Upper lobe of left lung (tissue), 4 donors: Measurements from ENCODE around the gene CTDP1.

Experiments
- CTCF ChIP-seq, 6 experiments: fragments of 450-650 bp in 4 of 6; fragments of 200-600 bp in 2 of 6; sonication (generic) in 2 of 6; IDR thresholded peaks; one replicate each; pipeline ENCODE4 v1.5.1; 2016 to 2019; ENCODE audit warnings: antibody characterized with exemption in 6 of 6
- POLR2A ChIP-seq, 4 donors: fragments of 450-650 bp; IDR thresholded peaks; one replicate each; pipeline ENCODE4 v1.5.1; 2016 to 2017; ENCODE audit warnings: antibody characterized with exemption in 4 of 4, mild to moderate bottlenecking in 2 of 4
- POLR2AphosphoS5 ChIP-seq, 2 donors: sonication (generic); formaldehyde crosslinking; IDR thresholded peaks; one replicate each; pipeline ENCODE4 v1.5.1; 2017; ENCODE audit warnings: antibody characterized with exemption in 2 of 2

DNA sequence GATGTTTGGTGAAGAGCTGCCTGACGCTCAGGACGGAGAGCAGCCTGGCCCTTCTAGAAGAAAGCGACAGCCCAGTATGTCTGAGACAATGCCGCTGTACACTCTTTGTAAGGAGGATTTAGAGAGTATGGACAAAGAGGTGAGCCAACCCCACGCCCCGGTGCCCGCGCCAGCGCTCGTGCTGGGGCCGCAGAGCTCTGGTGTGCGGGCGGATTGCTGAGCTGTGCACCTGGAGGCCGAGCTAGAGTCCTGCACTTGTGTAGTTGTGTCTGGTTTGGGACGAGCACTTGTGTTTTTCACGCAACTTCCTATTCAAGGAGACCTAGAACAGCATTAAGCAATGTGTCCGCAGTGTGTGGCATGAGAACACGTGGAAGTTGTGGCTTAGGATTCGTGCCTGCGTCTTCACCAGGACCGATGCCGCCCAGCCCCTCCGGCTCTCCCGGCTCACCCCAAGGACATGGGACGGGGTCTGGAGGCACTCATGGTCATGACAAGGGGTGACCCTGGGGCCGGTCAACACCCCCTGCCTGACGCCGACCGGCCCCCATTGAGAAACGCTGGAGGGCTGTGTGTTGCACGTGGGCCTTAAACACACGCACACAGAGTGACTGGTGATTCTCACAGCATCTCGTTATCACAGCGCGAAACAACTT is 49.5 kb downstream of the CTDP1 start:
- TF ChIP-seq CTCF (IDR thresholded peaks at IDR 0.05) = no peak
- TF ChIP-seq POLR2AphosphoS5 (IDR thresholded peaks at IDR 0.05) = no peak
- no peak for TF ChIP-seq POLR2A (IDR thresholded peaks at IDR 0.05)
